ENCODE data around the gene MERTK.
"Not testable (repeated sequence)": the region's sequence is repeated elsewhere in the genome, so short reads cannot be mapped to it uniquely, and the experiment has no call there.

MERTK gene

GRCh38 chr2:112018846-112019245, 120.4 kb downstream of the MERTK start:
- DNase-seq, result no peak

DNA sequence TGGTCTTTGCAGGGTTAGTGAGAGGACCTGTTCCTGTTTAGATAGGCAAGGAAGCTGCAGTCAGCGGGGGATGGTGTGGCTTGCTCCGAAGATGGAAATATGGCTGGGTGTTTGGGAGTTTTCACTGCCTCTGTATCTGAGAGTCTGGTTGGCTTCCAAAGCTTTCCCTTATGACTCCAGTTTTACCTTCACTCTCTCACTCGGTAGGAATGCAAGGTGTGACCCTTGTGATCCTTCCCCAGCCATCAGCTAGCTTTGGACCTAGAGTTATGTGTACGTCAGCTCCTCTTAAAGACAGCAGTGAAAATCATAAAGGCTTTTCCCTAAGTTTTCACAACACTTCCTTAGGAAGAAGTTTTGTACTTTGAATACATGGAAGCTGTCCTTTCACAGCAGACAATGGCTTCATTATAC, 121.2 kb downstream of the MERTK start:
- DNase-seq, result no peak

- DNase-seq, result no peak
Observed at GRCh38 chr2:112020561-112020960, 122.2 kb downstream of the MERTK start.

GRCh38 chr2:112021290-112021689, 122.9 kb downstream of the MERTK start:
- DNase-seq, result no peak

DNA sequence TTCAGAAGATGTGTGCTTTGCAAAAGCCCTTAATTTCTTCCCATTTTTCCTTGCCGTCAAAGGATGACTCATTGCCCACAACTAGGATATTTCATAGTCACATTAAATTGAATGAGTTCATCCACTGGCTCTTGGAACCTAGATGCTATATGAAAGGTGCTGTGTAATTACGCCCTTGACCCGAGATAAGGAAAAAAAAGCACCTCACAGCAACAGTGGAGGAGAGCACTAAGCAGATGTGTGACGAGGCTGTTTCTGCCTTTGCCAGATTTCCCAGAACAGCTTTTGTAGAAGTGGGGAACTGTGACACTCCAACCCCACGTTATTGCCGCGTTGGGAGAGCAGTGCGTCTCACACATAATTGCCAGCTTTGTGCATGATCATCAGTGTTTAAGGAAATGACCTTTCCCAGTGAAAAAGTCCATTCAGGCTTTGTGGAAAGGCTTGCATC, 123.4 kb downstream of the MERTK start:
- no peak for DNase-seq

DNA sequence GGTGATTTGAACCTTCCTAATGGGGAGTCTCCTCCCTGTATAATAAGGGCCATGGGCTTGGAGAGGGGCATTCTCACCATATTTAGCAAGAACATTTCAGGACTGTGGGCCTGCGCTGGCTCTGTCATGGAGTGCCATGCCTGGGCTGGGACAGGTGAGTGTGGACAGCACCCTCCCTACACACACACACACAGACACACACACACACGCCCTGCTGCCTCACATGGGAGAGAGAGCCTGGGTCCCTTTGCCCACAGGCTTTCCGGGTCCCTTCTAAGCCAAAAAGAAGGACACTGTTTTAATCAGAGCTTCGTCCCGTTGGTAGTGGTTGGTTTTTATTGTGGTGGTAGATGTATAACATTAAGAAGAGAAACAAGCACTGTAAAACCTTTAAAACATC, 125.3 kb downstream of the MERTK start:
- DNase-seq, result no peak

GRCh38 chr2:112024231-112024630, 125.8 kb downstream of the MERTK start:
- no peak for DNase-seq

DNA sequence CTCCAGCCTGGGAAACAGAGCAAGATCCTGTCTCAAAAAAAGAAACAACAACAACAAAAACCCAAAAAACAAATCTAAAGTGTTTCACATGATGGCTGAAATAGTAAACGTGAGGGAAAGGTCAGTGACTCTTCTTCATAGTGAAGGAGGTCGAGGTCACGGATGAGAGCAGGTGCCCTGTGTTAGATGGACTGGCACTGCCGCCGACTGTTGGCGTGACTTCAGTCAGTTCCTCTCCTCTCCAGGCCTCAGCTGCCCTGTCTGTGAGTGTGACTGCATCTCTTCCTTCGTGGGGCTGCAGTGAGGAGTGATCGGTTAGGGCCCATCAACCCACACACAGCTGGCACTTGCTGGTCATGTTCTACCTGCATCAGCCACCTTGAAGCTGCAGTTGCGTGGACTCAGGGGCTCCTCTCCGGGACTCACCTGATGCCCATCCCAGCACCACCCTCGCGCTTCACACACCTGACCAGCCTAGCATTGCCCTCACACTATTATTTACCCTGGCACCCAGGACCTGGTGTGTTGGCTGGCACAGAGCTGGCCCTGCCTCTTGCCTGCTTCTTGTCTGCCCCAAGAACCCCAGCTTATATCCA, 126.6 kb downstream of the MERTK start:
- no peak for DNase-seq

DNA sequence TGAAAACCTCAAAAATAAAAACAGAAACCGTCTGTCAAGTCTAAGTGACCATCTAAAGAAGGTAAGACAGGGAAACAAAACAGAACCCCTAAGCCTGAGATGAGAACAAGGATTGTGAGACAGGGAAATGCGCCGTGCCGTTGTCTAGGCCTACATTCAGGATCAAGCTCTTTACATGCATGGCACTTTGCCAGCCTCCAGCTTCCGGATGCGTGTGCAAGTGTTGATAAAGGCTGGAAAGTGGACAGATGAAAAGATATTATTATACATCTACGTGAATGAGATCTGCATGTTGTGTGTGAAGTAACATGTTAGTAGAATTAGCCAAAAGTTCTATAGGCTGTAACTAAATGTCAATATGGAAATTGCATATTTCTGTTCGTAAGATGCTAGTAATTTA, 128.1 kb downstream of the MERTK start:
- no peak for DNase-seq

DNA sequence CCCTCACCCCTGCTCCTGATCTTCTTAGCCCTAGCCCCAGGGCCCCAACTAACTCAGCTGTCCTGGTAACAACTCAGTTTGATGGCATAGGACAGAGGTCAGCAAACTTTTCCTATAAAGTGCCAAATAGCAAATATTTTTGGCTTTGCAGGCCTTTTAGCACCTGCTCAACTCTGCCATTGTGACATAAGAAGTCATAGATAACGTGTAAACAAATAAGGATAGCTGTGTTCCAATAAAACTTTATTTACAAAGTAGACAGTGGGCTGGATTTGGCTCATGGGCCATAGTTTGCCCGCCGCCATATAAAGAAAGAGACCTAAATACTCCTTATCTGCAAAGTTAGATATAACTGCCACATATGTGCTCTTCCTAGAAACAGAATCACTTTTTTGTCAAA, 129.4 kb downstream of the MERTK start:
- DNase-seq, result no peak

DNA sequence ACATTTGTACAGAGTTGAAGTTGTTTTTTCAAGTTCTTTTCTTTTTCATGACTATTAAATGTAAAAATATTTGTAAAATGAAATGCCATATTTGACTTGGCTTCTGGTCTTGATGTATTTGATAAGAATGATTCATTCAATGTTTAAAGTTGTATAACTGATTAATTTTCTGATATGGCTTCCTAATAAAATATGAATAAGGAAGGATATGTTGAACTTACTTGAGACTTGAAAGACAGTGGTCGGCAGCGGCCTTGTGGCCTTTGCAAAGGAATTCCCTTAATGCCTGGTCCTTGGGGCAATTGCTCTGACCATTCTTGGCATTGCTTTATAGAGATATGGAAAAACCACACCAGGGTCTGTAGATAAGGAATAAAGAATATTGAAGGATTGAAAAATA, 130.8 kb downstream of the MERTK start:
- no peak for DNase-seq

DNA sequence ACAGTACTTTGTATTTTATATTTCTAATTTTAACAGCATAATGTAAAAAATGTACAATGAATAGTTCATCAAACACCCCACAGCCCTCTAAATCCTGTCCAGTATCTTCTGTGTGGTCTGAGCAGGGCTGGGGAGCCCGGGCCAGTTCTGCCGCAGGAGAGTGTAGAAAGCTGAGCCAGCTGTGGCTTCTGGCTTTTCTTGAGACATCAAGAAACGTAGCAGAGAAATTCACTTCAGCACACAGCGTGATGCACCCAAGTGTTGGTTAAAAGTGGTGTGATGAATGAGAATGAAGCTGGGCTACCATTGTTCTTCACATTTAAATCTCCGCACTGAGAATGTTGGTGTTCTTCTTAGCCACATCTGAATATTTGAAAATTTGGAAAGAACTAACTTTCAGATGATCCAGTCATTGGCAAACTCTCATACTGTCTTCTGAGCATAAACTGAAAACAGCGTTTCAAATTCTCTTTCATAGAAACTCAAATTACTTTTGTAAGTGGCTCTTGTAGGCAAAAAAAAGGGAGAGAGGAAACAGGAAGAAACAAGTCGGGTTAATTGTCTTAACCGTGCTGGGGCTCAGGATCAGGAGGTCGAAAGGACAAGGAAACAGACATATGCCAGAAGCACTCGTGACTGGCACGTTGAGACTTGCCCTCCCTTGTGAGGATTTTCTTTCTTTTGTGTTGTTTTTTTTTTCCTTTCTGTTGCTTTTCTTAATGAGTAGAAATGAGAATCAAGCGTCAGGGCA, 133.2 kb downstream of the MERTK start:
- no peak for DNase-seq

DNA sequence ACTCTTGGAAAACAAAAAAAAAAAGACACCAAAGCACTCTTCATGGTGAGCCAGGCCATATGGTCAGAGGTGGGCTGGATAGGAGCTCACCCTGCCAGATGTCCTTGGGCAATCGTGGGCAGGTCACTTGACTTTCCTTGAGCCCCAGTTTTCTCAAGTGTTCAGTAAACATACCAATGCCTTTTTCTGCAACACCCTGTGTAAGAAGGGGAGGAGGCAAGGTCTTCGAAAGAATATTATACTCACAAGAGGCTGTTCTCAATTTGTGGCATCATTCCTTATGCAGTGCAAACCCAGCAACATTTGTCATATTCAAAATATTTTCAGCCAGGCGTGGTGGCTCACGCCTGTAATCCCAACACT, 133.8 kb downstream of the MERTK start:
- no peak for DNase-seq

- no peak for DNase-seq
Observed at GRCh38 chr2:112032689-112033465, 134.5 kb downstream of the MERTK start.

GRCh38 chr2:112033600-112033999, 135.2 kb downstream of the MERTK start:
- DNase-seq, result no peak

DNA sequence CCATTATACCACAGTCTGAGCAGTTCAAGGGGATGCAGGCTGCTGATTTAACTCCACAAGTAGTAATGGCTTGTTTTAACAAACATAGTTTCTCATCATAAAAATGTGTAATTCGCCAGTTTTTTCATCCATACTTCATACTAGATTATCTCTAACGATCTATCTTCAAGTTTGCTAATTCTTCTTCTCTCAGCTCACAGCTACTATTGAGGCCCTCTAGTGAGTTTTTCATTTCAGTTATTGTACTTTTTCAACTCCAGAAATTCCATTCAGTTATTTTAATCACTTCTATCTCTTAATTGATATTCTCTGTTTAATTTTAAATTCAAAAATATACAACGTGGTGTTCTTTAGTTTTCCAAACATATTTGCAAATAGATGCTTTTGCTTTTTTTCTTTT, 136.5 kb downstream of the MERTK start:
- no peak for DNase-seq

GRCh38 chr2:112035786-112036185, 137.4 kb downstream of the MERTK start:
- DNase-seq, result no peak

DNA sequence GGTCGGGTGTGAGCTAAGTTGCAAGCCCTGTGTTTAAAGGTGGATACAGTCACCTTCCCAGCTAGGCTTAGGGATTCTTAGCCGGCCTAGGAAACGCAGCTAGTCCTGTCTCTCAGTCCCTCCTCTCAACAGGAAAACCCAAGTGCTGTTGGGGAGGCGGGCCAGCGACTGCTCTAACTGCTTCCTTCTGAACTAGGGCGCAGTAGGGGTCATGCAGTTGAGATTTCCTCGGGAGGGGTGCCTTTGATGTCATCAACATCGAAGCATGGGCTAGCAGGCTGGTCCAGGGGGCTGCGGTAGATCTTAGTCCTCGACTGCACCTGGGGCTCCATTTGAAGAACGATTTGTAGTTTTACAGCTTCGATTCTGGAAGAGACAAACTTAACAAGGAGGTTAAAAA, 141.1 kb downstream of the MERTK start:
- DNase-seq, result not testable (repeated sequence)

DNA sequence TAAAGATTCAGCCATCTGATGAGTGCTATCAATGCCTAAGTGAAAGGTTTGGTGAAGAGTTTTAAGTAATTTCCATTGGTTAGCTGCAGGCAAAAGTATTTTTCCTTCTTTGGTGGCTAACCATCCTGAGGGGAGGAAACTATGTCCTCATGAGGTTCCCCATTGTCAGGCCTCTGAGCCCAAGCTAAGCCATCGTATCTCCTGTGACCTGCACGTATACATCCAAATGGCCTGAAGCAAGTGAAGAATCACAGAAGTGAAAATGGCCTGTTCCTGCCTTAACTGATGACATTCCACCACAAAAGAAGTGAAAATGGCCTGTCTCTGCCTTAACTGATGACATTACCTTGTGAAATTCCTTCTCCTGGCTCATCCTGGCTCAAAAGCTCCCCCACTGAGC, 141.7 kb downstream of the MERTK start:
- not testable (repeated sequence) for DNase-seq

DNA sequence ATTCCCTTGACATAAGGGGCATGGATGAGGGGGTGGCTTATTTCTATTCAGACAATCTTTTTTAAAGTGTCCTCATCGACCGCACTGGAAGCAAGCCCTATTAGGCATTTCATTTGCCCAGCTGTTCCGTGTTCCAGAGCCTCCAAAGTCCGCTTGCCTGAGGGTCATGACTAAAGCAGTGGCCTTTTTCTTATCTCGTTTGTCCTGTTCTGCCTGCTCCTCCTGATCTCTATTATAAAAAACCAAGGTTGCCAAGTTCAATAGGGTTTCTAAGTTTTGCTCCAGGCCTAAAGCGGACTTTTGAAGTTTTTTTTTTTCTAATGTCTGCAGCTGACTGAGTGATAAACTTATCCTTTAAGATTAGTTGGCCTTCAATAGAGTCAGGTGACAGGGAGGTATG, 143.1 kb downstream of the MERTK start:
- not testable (repeated sequence) for DNase-seq

DNA sequence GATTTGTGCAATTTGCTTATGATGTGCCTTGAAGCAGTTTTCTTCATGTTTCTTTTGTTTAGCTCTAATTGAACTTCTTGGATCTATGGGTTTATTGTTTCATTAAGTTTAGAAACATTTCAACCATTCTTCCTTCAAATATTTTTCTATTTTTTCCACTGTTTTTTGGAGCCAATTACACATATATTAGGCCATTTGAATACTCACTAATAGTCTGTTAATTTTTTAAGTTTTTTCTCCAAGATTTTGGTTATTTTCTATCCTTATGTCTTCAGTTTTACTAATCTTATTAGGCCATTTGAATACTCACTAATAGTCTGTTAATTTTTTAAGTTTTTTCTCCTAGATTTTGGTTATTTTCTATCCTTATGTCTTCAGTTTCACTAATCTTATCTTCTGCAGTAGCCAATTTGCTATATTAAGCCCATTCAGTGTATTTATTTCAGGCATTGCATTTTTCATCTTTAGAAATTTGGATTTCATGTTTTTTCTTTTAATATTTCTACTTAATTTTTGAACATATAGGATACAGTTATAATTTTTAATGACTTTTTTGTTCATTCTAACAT, 147.1 kb downstream of the MERTK start:
- no peak for DNase-seq

- DNase-seq, result no peak
Observed at GRCh38 chr2:112046231-112046630, 147.8 kb downstream of the MERTK start.

DNA sequence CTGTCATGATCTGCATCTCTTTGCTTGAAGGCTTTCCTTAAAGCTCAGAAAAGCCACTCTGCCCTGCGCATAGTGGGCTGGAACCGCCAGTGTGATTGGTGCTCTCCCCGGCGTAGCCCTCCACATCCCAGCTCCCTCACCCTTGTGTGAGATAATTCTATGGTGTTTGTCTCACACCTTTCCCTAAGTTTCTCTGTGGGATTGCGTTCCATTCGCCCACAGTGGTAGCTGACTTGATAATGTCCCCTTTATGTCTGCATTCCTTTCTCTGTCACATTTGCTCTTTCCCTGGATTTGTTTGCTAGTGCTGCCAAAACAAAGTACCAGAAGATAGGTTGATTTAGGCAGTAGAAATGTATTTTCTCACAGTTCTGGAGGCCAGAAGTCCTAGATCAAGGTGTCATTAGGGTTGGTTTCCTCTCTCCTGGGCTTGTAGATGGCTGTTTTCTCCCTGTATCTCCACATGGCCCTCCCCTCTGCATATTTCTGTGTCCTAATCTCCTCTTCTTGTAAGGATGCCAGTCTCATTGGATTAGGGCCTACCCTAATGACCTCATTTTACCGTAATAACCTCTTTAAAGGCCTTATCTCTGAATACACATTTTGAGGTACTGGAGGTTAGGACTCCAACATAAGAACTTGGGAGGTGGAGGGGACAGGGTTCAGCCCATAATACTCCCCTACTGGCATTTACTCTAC, 149.3 kb downstream of the MERTK start:
- DNase-seq, result no peak
